Daoy (cell line): ENCODE measurements around the gene CKMT2. TPM values are rescaled to one million over a fixed set of nuclear protein-coding genes. Genes with fewer than 3 reads are reported as not detected.
"Not testable (repeated sequence)": the region's sequence is repeated elsewhere in the genome, so short reads cannot be mapped to it uniquely, and the experiment has no call there.

Experiments
- DNase-seq: peaks from one replicate; pipeline ENCODE4 v3.0.0-alpha.2; 2015; ENCODE audit warnings: low read depth
- total RNA-seq: library from RNA; depleted of rRNA; stranded (reverse); fragments of >200 nt; shearing (Covaris generic); gene quantifications from 2 replicates; pipeline ENCODE4 v1.2.3, GENCODE V29; 2014

CKMT2 gene
- total RNA-seq, 1 experiment from 2014 or later, result not detected

GRCh38 chr5:81250004-81250403 lies 16.9 kb downstream of the CKMT2 start:
- no peak for DNase-seq

GRCh38 chr5:81251922-81252321 lies 18.8 kb downstream of the CKMT2 start:
- DNase-seq, result no peak

- DNase-seq, result no peak
Observed at GRCh38 chr5:81252904-81253303, 19.8 kb downstream of the CKMT2 start.

GRCh38 chr5:81253875-81254274 lies 20.8 kb downstream of the CKMT2 start:
- no peak for DNase-seq

GRCh38 chr5:81254886-81255559 lies 21.9 kb downstream of the CKMT2 start:
- DNase-seq, result no peak

- no peak for DNase-seq
Observed at GRCh38 chr5:81256766-81257165, 23.6 kb downstream of the CKMT2 start.

GRCh38 chr5:81262796-81263195 lies 29.7 kb downstream of the CKMT2 start:
- not testable (repeated sequence) for DNase-seq

- no peak for DNase-seq
Observed at GRCh38 chr5:81265101-81265500, 32.0 kb downstream of the CKMT2 start.

GRCh38 chr5:81268521-81269196 lies 35.5 kb downstream of the CKMT2 start:
- DNase-seq, result peak; percentile 33

- no peak for DNase-seq
Observed at GRCh38 chr5:81269751-81270393, 36.8 kb downstream of the CKMT2 start.

GRCh38 chr5:81270394-81271027 lies 37.4 kb downstream of the CKMT2 start:
- not testable (repeated sequence) for DNase-seq

GRCh38 chr5:81283976-81284375 lies 50.9 kb downstream of the CKMT2 start:
- DNase-seq, result no peak

- DNase-seq, result no peak
Observed at GRCh38 chr5:81286059-81286617, 53.0 kb downstream of the CKMT2 start.

- no peak for DNase-seq
Observed at GRCh38 chr5:81288021-81288433, 54.9 kb downstream of the CKMT2 start.

GRCh38 chr5:81290146-81290545 lies 57.0 kb downstream of the CKMT2 start:
- no peak for DNase-seq

- no peak for DNase-seq
Observed at GRCh38 chr5:81292130-81292529, 59.0 kb downstream of the CKMT2 start.

- DNase-seq, result not testable (repeated sequence)
Observed at GRCh38 chr5:81294021-81294420, 60.9 kb downstream of the CKMT2 start.

GRCh38 chr5:81297531-81297930 lies 64.4 kb downstream of the CKMT2 start:
- no peak for DNase-seq

GRCh38 chr5:81300921-81301270 lies 67.8 kb downstream of the CKMT2 start:
- no peak for DNase-seq

- DNase-seq, result peak; percentile 98
Observed at GRCh38 chr5:81301271-81302015, 68.3 kb downstream of the CKMT2 start, which contains the start of gene ZCCHC9. Gene ZCCHC9 (plus strand): TSS chr5:81301587. CDS start chr5:81304758, 3,171 bp downstream.

- DNase-seq, result no peak
Observed at GRCh38 chr5:81302596-81302995, 69.5 kb downstream of the CKMT2 start.
